Measurements from ENCODE around the gene NSUN7.
"Not testable (repeated sequence)": the region's sequence is repeated elsewhere in the genome, so short reads cannot be mapped to it uniquely, and the experiment has no call there.

The NSUN7 gene

GRCh38 chr4:40749717-40750460, at the start of gene NSUN7:
Gene NSUN7, plus strand, starts transcription at chr4:40749955. Its CDS starts 739 bp downstream, at chr4:40750694.
- peak; percentile 86 to 90 for DNase-seq

GRCh38 chr4:40702137-40702799, 47.5 kb upstream of the NSUN7 start:
- no peak for DNase-seq

- DNase-seq: no peak
Observed at GRCh38 chr4:40702800-40703151, 47.0 kb upstream of the NSUN7 start.

GRCh38 chr4:40704073-40704472, 45.7 kb upstream of the NSUN7 start:
- DNase-seq: no peak

- no peak for DNase-seq
Observed at GRCh38 chr4:40710484-40711254, 39.1 kb upstream of the NSUN7 start.

GRCh38 chr4:40713001-40713400, 36.8 kb upstream of the NSUN7 start:
- not testable (repeated sequence) for DNase-seq

GRCh38 chr4:40713798-40714197, 36.0 kb upstream of the NSUN7 start:
- no peak for DNase-seq

- no peak for DNase-seq
Observed at GRCh38 chr4:40718586-40718985, 31.2 kb upstream of the NSUN7 start.

- DNase-seq: peak; percentile 48 to 84
Observed at GRCh38 chr4:40719008-40719623, 30.6 kb upstream of the NSUN7 start.

- no peak for DNase-seq
Observed at GRCh38 chr4:40720351-40720750, 29.4 kb upstream of the NSUN7 start.

- DNase-seq: no peak
Observed at GRCh38 chr4:40720916-40721315, 28.8 kb upstream of the NSUN7 start.

- no peak for DNase-seq
Observed at GRCh38 chr4:40721730-40722171, 28.0 kb upstream of the NSUN7 start.

- DNase-seq: no peak
Observed at GRCh38 chr4:40722576-40723161, 27.1 kb upstream of the NSUN7 start.

GRCh38 chr4:40723728-40724127, 26.0 kb upstream of the NSUN7 start:
- DNase-seq: no peak

GRCh38 chr4:40728333-40728732, 21.4 kb upstream of the NSUN7 start:
- no peak for DNase-seq

- DNase-seq: no peak
Observed at GRCh38 chr4:40729555-40729954, 20.2 kb upstream of the NSUN7 start.

- DNase-seq: no peak
Observed at GRCh38 chr4:40730091-40730679, 19.6 kb upstream of the NSUN7 start.

GRCh38 chr4:40731361-40731760, 18.4 kb upstream of the NSUN7 start:
- DNase-seq: no peak

GRCh38 chr4:40731792-40732245, 17.9 kb upstream of the NSUN7 start:
- peak; percentile 69 to 89 for DNase-seq

GRCh38 chr4:40733752-40734151, 16.0 kb upstream of the NSUN7 start:
- no peak for DNase-seq

GRCh38 chr4:40734497-40734896, 15.3 kb upstream of the NSUN7 start:
- no peak for DNase-seq

- DNase-seq: peak; percentile 60 to 78
Observed at GRCh38 chr4:40736910-40737309, 12.8 kb upstream of the NSUN7 start.

All from NCI-H2081 (cell line).